Ishikawa (cell line): Measurements from ENCODE around the gene SS18L1.

Experiments
- EGR1 ChIP-seq: IDR thresholded peaks from 2 replicates; pipeline ENCODE4 v1.6.1; 2012
- EP300 ChIP-seq: IDR thresholded peaks from 2 replicates; pipeline ENCODE4 v1.6.1; 2012; ENCODE audit warnings: borderline replicate concordance
- MAX ChIP-seq: IDR thresholded peaks from 2 replicates; pipeline ENCODE4 v1.6.1; 2012
- REST ChIP-seq: IDR thresholded peaks from 2 replicates; pipeline ENCODE4 v1.6.1; 2012; ENCODE audit warnings: low read depth, mild to moderate bottlenecking
- YY1 ChIP-seq: IDR thresholded peaks from 2 replicates; pipeline ENCODE4 v1.6.1; 2012; ENCODE audit warnings: low read depth

GRCh38 chr20:62147125-62147524, 3.6 kb downstream of the SS18L1 start:
- TF ChIP-seq REST = no peak
- no peak for TF ChIP-seq MAX
- no peak for TF ChIP-seq EP300
- TF ChIP-seq EGR1 = no peak
- TF ChIP-seq YY1 = no peak
